Activated T-helper 1 cell treated with Interleukin-2 at 50 U/mL for 16 hours (primary cell): Measurements from ENCODE around the gene FARP1.
"Not testable (repeated sequence)": the region's sequence is repeated elsewhere in the genome, so short reads cannot be mapped to it uniquely, and the experiment has no call there.

ENCODE experiments used
- DNase-seq: peaks from one replicate; pipeline ENCODE4 v3.0.0-alpha.2; 2020; ENCODE audit warnings: low read depth

FARP1 gene

DNA sequence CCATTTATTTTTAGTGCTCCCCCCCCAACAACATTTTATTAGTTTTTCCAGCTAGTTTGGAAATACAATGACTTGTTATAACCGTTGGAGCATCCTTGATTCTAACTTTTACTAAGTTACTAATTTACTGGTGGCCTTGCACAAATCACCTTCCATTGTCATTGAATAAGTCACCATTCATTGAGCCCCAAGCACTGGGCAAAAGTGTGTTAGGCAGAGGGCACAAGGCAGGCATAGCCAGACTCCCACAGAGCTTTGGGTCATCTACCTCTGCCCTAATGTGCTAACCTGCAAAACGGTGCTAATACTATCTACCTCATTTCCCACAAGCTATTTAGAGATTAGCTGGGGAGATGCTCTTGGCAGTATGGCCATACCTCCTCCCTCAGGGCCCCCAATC, 120.9 kb downstream of the FARP1 start:
- no peak for DNase-seq

DNA sequence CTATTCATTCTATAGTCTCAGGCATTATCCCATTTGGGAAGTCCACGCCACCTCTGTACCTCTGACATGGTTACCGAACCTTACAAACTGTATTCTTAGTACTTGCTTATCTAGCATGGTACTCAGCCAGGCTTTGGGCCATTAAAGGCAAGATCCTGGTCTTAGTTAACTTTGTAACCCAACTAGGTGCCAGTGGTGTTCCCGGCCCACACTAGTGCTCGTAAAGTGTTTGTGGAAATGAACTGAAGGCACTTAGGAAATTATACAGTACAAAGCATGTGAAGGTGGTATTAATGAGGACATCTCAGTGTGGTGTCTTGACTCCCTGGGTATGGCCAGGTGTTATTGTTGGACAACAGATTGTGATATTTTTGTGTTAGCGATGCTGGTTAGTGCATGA, 122.0 kb downstream of the FARP1 start:
- no peak for DNase-seq

DNA sequence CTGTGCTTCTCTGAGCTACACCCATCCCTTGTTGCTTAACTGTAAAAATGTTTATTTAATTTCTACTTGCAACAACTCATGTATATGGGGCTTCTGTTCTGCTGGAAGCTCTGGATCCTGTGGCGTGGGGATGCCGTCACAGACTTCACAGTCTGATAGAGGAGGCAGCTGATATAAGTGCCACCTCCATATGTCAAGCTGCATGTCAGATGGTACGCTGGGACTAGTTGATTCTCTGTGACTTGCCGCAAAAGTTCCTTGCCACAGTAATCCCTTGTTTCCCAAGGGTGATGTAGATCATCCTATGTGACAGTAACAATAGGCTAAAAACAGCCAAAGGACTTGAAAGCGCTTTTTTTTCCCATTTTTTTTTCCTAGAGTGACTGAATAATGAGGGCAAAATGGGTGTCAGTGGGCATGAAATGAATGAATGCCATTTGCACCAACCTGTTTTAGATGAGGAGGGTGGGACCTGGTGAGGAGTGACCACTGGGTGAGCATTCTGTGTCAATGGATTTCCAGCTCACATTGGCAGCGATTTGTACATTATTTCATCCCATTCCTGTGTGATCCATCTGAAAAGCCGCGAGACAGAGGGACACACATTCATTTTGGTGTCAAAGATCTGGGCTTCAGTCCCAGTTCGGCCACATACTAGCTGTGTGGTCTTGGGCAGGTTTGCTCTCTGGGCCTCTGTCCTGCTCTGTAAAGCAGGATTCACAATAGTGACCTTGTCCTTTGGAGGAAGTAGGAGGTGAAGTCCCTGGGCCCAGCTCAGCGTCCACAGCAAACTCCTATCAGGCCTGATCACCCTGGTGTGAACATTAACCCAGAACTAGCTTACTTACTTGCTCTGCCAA, 123.0 kb downstream of the FARP1 start:
- DNase-seq: no peak

DNA sequence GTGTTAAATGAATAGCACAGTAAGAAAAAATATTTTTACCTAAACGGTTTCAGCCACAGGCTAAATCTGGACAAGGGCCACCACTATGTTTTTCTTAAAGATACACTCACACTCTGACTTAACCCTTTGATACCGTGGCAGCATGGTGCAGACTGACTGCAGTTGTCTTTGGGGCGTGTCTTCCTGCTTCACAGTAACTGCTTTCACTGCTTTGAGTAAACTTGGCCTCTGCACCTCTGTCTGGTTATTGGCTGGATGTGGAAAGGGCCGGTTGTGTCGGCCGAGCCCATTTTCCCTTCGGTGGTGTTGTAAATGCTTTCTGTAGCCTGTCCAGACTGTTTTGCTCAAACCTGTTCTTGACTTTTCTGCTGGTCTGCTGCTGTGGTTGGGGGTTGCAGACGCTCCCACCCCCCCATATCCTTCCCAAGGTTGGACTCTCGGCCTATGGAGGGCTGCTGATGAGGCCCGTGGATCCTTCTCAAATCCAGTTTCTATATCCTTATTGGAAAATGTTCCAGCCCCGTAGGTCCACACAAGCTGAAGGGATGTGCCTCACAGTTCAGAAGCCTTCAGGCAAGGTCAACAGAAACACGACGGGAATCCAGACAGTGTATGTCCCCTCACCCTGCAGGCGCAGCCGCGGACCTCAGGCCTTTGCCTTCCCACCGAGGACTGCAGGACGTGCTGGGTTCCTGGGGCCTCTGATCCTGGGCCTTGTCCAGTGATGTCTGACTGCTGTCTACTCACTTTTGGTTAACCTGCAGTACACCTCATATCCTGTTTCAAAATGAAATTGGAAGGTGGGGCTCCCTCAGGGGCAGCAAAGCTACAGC, 124.4 kb downstream of the FARP1 start:
- no peak for DNase-seq

DNA sequence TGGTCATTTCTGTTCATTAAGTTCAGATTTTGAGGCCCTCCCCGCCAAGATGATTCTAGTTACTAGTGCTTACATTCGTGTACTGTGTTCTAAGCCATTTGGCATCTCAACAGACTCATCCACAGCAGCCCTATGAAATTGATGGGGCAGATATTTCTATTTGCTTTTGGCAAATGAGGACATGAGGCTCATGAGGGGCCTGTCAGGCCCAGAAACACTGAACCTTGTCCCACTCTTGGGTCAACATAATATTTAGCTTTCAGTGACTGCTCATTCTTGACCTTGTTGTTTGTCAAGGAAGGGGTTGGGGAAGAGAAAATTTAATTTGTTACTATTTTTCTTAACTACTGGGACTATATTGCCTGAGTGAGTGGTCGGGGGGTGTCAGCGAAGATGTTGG, 126.5 kb downstream of the FARP1 start:
- no peak for DNase-seq

DNA sequence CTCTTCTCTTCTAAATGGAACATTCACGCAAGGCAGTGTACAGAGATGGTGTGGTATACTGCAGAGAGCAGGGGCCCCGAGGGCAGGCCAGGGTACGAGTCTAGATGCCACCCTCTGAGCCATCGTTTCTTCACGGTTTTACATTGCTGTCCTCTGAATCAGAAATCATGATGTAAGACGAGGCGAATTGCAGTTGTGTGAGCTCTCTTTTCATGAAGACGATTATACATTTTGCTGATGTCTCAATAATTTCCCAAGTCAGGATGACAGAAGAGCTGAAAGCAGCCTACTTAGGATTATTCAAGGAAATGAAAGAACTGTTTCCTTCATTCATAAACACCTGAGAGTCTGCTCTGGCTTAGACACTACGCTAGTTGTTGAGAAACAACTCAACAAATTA, 127.9 kb downstream of the FARP1 start:
- DNase-seq: no peak

DNA sequence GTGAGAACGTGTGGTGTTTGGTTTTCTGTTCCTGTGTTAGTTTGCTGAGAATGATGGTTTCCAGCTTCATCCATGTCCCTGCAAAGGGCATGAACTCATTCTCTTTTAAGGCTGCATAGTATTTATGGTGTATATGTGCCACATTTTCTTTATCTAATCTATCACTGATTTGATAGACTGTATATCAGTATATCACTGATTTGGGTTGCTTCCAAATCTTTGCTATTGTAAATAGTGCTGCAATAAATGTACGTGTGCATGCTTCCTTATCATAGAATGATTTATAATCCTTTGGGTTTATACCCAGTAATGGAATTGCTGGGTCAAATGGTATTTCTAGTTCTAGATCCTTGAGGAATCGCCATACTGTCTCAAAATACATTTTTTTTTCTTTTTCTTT, 128.8 kb downstream of the FARP1 start:
- not testable (repeated sequence) for DNase-seq

DNA sequence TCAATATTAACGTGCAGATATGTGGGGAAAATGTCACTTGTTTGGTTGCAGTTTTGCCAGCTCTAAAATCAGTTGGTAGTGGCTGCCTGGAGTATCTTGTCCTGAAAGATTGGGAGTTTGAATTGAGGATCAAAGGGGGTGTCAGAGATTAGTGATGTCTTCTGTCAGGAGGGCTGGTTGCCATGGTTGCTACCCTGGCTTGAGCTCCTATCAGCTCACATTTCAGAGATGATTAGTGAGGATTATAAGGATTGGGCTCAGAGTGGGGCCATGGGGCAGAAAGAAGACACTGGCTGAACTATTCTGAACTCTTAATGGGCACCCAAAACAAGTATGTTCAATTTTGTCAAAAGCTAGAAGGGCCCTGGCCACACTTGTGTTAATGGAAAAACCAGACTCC, 129.7 kb downstream of the FARP1 start:
- DNase-seq: no peak

DNA sequence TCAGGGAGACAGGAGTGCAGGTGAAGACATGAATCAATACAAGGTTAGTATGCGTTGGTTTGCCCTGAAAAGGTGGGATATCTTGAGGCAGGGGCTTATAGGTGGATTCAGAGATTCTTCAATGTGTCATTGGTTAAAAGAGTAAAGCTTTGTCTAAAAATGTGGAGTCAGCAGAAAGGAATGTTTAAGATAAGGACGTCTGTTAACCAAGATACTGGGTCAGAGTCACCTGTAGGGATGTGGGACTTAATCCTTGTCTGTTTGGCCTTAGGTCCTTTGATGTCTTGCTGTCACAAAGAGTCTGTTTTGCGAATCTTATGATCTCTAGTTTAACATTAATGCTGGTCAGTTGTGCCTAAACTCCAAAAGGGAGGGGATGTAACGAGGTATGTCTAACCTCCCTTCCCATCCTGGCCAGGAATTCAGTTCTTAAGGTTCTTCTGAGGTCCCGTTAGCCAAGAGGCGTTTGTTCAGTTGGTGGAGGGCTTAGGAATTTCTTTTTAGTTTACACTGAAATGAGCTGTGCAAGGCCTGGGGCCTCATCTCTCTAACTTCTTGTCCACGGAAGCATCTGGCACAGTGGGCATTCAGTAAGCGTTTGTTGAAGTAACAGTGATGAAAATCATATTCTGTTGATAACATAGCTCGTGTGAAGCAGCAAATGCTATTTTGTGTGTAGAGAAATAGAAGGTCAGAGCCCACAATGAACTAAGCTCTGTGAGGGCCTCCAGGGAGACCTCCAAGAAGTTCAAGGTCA, 130.4 kb downstream of the FARP1 start:
- DNase-seq: no peak

DNA sequence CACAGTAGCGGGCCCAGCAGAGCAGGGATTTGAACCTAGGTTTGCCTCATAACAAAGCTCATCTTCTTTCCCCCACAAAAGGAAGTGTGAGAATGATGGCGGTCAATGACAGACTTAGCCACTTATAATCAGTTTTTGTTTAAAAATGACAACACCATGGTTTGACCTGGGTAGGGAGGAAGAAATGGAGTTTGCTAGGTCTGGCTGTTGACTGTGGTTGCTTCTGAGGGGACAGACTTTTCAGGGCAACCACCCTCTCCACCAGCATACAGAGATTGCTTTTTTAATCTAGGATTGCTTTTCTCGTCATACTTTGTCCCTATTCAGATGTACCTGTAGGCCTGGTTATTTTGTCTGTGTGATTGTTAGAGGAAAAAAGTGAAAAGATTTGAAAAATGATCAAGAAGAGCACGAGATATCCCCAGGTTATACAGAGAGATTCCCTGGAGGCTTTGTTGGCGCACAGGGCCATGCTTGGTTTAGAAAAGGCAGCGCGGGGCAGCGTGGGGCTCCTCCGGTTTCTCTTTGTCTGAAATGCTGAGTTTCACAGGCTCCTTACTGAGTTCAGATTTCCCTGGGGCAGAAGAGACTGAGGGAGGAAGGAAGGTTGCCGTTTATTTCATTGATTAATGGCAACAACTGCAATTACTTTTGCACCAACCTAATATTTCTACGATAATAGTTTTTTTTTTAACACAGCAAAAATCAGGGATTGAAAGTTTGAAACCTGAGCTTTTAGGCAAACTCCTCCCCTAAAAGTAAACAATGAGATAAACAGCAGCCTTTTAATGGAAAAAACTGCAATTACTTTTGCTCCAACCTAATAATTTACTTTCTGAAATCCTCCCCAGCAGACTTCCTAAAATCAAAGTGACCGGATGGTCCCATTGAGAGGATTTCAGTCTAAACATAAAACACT, 131.2 kb downstream of the FARP1 start:
- no peak for DNase-seq

DNA sequence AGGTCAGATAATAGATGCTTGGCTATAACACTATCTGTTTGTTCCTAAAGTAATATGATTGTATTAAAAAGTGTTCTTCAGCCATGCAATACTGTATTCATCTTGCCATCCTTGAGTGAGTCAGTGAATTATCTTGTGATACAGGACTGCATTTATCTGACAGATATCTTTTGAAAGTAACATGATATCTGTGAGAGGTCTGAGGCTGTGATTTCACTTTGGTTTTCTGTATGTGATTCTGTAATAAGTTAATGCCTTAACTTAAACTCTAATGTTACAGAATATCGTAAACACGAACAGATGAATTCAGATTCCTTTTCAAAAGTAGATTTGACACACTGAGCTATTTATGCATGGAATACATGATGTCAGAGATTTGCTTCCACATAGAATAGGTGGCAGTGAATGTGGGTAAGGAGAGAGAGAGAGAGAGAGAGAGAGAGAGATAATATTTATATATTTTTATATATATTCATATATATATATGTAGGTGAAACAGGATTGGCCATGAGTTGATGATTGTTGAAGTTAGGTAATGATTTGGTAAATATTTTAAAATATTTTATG, 132.1 kb downstream of the FARP1 start:
- DNase-seq: no peak

DNA sequence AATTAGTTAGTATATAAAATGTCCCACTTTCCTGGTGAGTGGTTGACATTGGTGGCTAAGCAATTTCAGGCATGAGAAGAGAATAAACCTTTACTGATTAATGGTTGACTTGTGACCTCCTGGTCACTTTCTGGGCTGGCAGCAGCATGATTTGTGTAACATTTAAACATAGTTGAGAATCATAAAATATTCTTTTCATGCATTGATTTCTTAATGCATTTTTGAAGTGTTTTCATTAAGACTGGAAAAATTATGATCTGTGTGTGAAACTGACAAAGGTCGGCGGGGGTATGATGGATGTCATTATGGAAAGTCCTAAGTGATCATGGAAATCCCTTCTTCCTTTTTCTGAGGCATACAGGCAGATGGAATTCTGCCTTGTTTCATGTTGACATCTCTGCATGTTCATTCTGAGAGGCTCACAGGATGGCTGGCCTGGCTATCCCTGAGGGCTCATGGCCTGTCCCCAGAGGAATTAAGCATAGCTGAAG, 132.8 kb downstream of the FARP1 start:
- no peak for DNase-seq

DNA sequence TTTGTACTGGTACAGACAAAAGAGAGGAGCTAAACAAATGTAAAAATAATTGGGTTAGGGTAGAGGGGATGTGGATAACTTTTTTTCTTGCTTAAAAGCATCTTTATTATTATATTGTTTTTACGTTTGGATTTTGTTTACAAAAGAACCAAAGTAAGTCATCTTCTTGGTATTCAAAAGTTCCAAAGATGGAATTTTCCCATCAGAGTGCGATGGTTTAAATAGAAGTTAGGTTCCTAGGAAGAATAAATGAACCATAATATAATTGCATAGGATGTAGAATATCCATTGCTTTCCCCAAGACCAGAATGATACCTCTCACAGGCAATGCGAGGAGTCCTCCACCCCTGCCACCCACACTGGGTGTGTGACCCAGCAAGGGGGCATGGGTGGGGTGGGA, 133.6 kb downstream of the FARP1 start:
- DNase-seq: no peak

DNA sequence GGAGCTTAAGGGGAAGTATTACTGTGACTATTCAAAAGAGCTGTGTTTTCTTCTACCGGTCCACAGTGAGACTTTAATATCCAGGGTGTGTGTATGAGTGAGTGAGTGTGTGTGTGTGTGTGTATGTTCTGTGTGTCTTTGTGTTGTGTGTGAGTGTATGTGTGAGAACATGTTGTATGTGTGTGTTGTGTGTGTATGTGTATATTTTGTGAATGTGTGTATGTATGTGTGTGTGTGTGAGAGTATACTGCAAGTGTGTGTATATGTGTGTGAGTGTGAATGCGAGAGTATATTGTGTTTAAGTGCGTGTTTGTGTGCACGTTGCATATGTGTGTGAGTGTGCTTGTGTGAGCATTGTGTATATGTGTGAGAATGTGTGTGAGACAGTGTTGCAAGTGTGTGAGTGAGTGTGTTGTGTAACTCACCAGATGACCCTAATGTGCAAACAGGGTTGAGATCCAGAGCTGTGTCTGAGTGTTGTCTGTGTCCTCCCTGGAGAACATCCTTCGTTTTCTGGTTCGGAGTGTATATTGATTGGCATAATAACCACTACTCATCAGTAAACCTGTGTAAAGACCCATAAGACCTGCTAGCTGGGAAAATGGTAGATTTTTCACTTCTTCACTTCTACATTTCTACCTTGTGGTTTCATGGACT, 135.3 kb downstream of the FARP1 start:
- DNase-seq: no peak

DNA sequence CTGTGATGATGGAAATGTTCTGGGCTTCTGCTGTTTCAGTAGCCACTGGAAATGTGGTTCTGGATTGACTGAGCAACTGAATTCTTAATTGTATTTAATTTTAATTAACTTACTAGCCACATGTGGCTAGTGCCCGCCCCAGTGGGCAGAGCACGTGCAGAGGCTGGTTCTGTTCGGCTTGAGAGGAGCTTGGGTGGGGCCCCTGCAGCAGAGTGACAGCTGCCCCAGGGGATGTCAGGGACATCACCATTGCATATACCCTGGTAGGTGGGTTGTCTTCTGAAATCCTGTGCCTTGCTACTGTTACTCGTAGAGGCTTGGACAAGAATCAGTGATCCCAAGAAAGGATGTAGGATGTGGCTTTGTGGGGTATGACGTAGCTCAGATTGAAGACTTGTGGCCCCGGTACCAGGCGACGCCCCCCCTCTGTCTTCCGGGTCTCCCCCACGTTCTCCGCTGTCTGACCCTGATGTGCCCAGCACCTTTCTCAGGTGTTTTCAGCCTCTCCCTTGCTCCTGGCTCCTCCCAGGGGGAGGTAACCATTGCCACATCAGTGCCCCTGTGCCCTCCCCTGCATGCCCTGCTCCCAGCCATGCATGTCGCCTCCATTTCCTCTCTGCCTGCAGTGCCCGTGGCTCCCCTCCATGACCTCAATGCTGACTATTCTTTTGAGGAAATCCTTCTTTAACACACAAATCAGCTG, 136.7 kb downstream of the FARP1 start:
- no peak for DNase-seq

DNA sequence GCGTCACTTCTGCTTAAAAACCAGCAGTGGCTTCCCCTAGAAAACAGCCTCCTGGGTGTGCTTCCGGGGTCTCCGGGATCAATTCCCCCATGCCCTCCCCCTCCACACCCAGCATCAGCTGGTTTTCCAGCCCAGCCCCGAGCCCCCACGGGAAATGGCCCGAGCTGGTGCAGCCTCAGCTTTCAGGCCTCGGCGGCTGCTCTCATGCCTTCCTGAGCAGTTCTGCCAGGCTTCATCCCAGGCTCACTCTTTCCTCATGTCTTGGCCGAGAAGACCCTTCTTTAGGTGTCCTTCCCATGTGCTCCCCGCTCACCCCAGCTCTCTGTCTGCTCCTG, 137.2 kb downstream of the FARP1 start:
- no peak for DNase-seq

DNA sequence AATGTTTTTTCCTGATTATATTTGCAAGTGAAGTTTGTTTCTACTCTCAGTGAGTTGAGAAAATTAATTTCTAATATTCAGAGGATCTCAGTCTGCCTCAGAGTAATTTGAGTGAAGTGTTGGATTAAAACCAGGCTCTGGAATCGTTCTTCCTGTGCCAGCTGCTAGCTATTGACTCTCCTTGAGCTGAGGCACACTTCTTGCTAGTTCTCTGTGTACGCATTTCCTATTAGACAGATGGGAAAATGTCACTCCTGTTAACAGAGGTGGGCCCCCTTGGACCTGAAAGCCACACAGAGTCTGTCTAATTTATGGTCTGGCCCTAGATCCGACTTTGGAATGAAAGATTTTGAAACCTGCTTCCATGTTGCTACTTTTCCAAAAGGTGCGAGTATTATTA, 141.8 kb downstream of the FARP1 start:
- DNase-seq: no peak

DNA sequence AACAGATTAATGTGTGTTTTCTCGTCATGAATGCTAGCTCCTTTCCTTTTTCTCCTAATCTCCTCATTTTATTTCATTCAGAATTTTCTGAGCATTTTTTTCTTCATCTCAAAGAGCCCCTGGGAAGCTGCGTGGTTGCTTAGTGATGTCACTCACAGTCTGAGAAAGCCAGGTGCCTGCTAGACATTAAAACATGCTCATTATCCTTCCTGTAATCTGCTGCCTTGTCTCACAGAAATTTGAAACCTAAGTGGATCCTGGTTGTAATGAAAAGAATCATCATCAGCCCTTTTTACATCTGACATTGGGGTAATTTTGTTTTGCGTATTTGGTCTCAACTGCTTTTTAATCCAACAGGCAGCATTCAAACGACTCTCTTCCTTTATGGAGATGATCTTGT, 142.4 kb downstream of the FARP1 start:
- DNase-seq: no peak

DNA sequence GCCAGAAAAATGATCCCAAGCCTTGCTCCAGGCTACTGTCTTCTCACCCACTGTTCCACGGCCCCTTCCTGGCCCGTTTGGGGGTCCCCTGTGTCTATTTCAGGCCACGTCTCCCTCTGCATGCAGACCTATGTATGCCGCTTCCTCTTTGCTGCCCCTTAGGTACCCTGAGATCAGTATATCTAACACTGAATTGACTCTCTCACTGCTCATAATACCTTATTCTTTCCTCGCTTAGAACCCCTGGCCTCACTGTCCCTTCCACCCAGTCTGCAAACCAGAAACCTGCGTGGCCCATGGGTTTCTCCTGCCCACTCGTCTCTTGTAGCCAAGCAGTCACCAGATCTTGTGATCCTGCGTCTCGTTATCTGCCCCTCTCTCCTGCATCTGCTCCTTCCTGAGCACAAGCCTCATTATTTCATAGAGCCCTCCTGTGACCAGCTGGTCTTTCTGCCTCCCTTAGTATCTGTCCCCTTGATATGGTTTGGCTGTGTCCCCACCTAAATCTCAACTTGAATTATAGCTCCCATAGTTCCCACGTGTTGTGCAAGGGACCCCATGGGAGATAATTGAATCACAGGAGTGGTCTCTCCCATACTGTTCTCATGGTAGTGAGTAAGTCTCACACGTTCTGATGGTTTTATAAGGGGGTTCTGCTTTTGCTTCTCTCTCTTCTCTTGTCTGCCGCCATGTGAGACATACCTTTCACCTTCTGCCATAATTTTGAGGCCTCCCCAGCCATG, 143.1 kb downstream of the FARP1 start:
- DNase-seq: no peak
